ENCODE measurements around the gene ZFYVE1.

DNA sequence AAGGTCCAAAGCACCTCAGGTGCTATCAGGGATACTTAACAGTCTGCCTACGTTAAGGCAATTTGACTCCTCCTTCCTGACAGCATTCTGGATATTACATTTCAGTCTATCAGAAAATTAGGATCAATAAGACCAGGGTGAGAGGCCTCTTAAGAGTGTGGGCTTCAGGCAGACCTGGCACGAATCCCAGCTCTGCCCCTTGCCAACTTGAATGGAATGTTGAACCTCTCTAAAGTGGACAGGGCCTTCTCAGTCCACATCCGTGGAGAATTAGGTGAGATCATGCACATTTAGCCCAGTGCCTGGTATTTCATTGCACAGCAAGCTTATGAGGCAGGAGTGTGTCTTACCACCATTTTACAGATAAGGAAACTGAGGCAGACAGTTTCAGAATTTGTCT lies 74.7 kb downstream of the ZFYVE1 start:
- TF ChIP-seq AGO1 (IDR thresholded peaks at IDR 0.05; ENCODE audit: low read depth, low read length, poor library complexity, severe bottlenecking) (no peak), HNRNPLL (IDR thresholded peaks at IDR 0.05; ENCODE audit: low read depth, low read length, poor library complexity, severe bottlenecking) (no peak), RARG (CRISPR knock-in tag; IDR thresholded peaks at IDR 0.05; ENCODE audit: low read depth) (no peak), PCBP1 (IDR thresholded peaks at IDR 0.05; ENCODE audit: borderline replicate concordance, low read depth, low read length) (no peak), ZFP36 (IDR thresholded peaks at IDR 0.05; ENCODE audit: borderline replicate concordance, low read depth, low read length, partially characterized antibody) (no peak), ZSCAN29 (CRISPR knock-in tag; conservative IDR thresholded peaks at IDR 0.05) (no peak), ZNF496 (CRISPR knock-in tag; IDR thresholded peaks at IDR 0.05; ENCODE audit: insufficient replicate concordance) (no peak)
- TF ChIP-seq, protein P1, sequence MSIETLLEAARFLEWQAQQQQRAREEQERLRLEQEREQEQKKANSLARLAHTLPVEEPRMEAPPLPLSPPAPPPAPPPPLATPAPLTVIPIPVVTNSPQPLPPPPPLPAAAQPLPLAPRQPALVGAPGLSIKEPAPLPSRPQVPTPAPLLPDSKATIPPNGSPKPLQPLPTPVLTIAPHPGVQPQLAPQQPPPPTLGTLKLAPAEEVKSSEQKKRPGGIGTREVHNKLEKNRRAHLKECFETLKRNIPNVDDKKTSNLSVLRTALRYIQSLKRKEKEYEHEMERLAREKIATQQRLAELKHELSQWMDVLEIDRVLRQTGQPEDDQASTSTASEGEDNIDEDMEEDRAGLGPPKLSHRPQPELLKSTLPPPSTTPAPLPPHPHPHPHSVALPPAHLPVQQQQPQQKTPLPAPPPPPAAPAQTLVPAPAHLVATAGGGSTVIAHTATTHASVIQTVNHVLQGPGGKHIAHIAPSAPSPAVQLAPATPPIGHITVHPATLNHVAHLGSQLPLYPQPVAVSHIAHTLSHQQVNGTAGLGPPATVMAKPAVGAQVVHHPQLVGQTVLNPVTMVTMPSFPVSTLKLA (IDR thresholded peaks at IDR 0.05), result no peak

All from HepG2 (cell line).